GM12878 (cell line): Measurements from ENCODE around the gene FHOD3. TPM values are rescaled to one million over a fixed set of nuclear protein-coding genes. Genes with fewer than 3 reads are reported as not detected.

ENCODE experiments used
- ATAC-seq: fragments of 200-7000 bp; cut with Tn5 transposase; 3 replicates; pipeline ENCODE4 v1.9.1; 2020; ENCODE audit warnings: mild to moderate bottlenecking, moderate library complexity
- BruUV-seq: library from RNA; stranded (reverse); fragments of 400-500 nt; replicated peaks from 2 replicates; lab custom pipeline; 2021; lab: Mats Ljungman, UMichigan
- CTCF ChIA-PET: fragments of 300-600 bp; sonication (Branson Sonifier 250); formaldehyde crosslinking; extraction: SDS; loops from one replicate; lab custom pipeline; 2021; ENCODE audit warnings: inconsistent platforms; lab: Yijun Ruan, JAX
- POLR2A ChIA-PET: fragments of 350-600 bp; formaldehyde crosslinking; extraction: SDS; loops from one replicate; lab custom pipeline; 2021; ENCODE audit warnings: inconsistent platforms; lab: Charles Lee
- RAD21 ChIA-PET: fragments of 300-600 bp; sonication (Branson Sonifier 250); formaldehyde crosslinking; loops from one replicate; lab custom pipeline; 2023; ENCODE audit warnings: antibody characterized with exemption; ENCODE audit not compliant: unreplicated experiment; lab: Charles Lee
- SMC1A ChIA-PET: fragments of 300-600 bp; sonication (Branson Sonifier 250); formaldehyde crosslinking; loops from one replicate; lab custom pipeline; 2023; ENCODE audit not compliant: unreplicated experiment, uncharacterized antibody; lab: Charles Lee
- DNase-seq: peaks from one replicate; pipeline ENCODE4 v3.0.0-alpha.2; 2011; ENCODE audit warnings: low read depth, low spot score
- FAIRE-seq: peaks from 3 replicates; lab custom pipeline; 2011; peaks lifted over from hg19 to GRCh38; lab: Jason Lieb, UNC
- H2AFZ ChIP-seq: 2 replicates; pipeline ENCODE4 v1.6.0; 2011; ENCODE audit warnings: low read depth, low read length, control low read depth; ENCODE audit not compliant: control insufficient read depth
- H3K27ac ChIP-seq: 2 replicates; pipeline ENCODE4 v1.5.1; 2011; ENCODE audit warnings: control low read depth; ENCODE audit not compliant: control insufficient read depth, insufficient read depth
- H3K27me3 ChIP-seq, 2 experiments: replicated peaks in 1 of 2; 2 replicates each; pipeline versions ENCODE4 v1.6.0 to v1.6.1; 2011; ENCODE audit warnings: low read length in 1 of 2; ENCODE audit not compliant: control insufficient read depth in 2 of 2, insufficient read depth in 2 of 2
- H3K36me3 ChIP-seq, 2 experiments: 2 replicates each; pipeline ENCODE4 v1.5.1; 2011; ENCODE audit warnings: low read length in 1 of 2; ENCODE audit not compliant: control insufficient read depth in 2 of 2, insufficient read depth in 2 of 2
- H3K4me1 ChIP-seq: 2 replicates; pipeline ENCODE4 v1.6.1; 2011; ENCODE audit warnings: mild to moderate bottlenecking, low read length, moderate library complexity, mixed read lengths; ENCODE audit not compliant: control insufficient read depth, insufficient read depth
- H3K4me2 ChIP-seq: 2 replicates; pipeline ENCODE4 v1.6.0; 2011; ENCODE audit warnings: control low read depth; ENCODE audit not compliant: control insufficient read depth, insufficient read depth
- H3K4me3 ChIP-seq: fragments of 200-600 bp; sonication (generic); 2 replicates; pipeline ENCODE4 v1.5.1; 2016
- H3K79me2 ChIP-seq: 2 replicates; pipeline ENCODE4 v1.6.0; 2011; ENCODE audit warnings: low read length; ENCODE audit not compliant: control insufficient read depth, insufficient read depth
- H3K9ac ChIP-seq: 2 replicates; pipeline ENCODE4 v1.8.0; 2011; ENCODE audit warnings: low read length, control low read depth, mixed read lengths; ENCODE audit not compliant: control insufficient read depth, insufficient read depth
- H3K9me3 ChIP-seq: replicated peaks from 3 replicates; pipeline ENCODE4 v1.5.1; 2011; ENCODE audit warnings: mild to moderate bottlenecking, low read length; ENCODE audit not compliant: control insufficient read depth, insufficient read depth
- H4K20me1 ChIP-seq: 2 replicates; pipeline ENCODE4 v1.6.0; 2011; ENCODE audit not compliant: control insufficient read depth, insufficient read depth
- ATF3 ChIP-seq: IDR thresholded peaks from 2 replicates; pipeline ENCODE4 v1.6.1; 2011; ENCODE audit warnings: low read depth, mild to moderate bottlenecking, low read length, moderate library complexity, borderline replicate concordance; ENCODE audit errors: extremely low read depth
- EGR1 ChIP-seq, 2 experiments: IDR thresholded peaks; 1 replicate in 1 of 2; 2 replicates in 1 of 2; pipeline ENCODE4 v1.6.1; 2011 to 2012; ENCODE audit warnings: low read depth in 2 of 2, low read length in 2 of 2, borderline replicate concordance in 1 of 2, mild to moderate bottlenecking in 1 of 2, moderate library complexity in 1 of 2
- NFYB ChIP-seq: IDR thresholded peaks from 2 replicates; pipeline ENCODE4 v1.6.1; 2011; ENCODE audit warnings: low read depth, mild to moderate bottlenecking, low read length, improper control_type of control experiment, moderate library complexity; ENCODE audit not compliant: insufficient read depth
- NKRF ChIP-seq: fragments of 450-650 bp; conservative IDR thresholded peaks from 2 replicates; pipeline ENCODE4 v1.6.1; 2017; ENCODE audit warnings: mild to moderate bottlenecking, moderate library complexity
- POLR2A ChIP-seq: IDR thresholded peaks from 2 replicates; pipeline ENCODE4 v1.6.1; 2011; ENCODE audit warnings: low read depth, mild to moderate bottlenecking, low read length
- RELB ChIP-seq: fragments of 450-650 bp; IDR thresholded peaks from 2 replicates; pipeline ENCODE4 v1.6.1; 2017; ENCODE audit warnings: low read depth, mild to moderate bottlenecking, moderate library complexity
- SUZ12 ChIP-seq: fragments of 200-600 bp; sonication (generic); IDR thresholded peaks from one replicate; pipeline ENCODE4 v1.6.1; 2018; ENCODE audit warnings: antibody characterized with exemption, mild to moderate bottlenecking; ENCODE audit not compliant: unreplicated experiment
- YBX1 ChIP-seq: fragments of 450-650 bp; IDR thresholded peaks from 2 replicates; pipeline ENCODE4 v1.6.1; 2016; ENCODE audit warnings: antibody characterized with exemption
- ZNF592 ChIP-seq: fragments of 450-650 bp; IDR thresholded peaks from 2 replicates; pipeline ENCODE4 v1.6.1; 2017; ENCODE audit warnings: mild to moderate bottlenecking, moderate library complexity
- WGBS: methylation state at CpG from one replicate; pipeline ENCODE4 v1.1.6; 2016; ENCODE audit warnings: low lambda C conversion rate; ENCODE audit not compliant: insufficient replicate concordance, insufficient coverage; ENCODE audit errors: missing lambda C conversion rate; 5-methylcytosine and 5-hydroxymethylcytosine counted together
- in situ Hi-C: fragments of 300-500 bp; cut with MboI; formaldehyde crosslinking; loops from 9 replicates; pipeline ENCODE4 v1.14.3; 2018; ENCODE audit warnings: mixed read lengths
- intact Hi-C: fragments of 100-400 bp; cut with micrococcal nuclease; formaldehyde crosslinking; loops from one replicate; pipeline ENCODE4 v1.14.2; 2022; ENCODE audit not compliant: unreplicated experiment
- polyA plus RNA-seq, 11 experiments: library from polyadenylated mRNA; depleted of rRNA in 4 of 11; unstranded in 6 of 11; stranded (reverse) in 5 of 11; fragments of >200 nt; fragmentation: Nextera tagmentation in 4 of 11; fragmentation: Illumina TruSeq in 1 of 11; extraction: Ambion mirVana in 4 of 11; extraction: Trizol in 1 of 11; gene quantifications; 1 replicate in 1 of 11; 2 replicates in 10 of 11; pipeline versions ENCODE4 v1.2.1 to v1.2.3, GENCODE V29; 2011 to 2016; ENCODE audit warnings: inconsistent platforms in 2 of 11, missing spikeins in 2 of 11, low read depth in 1 of 11
- total RNA-seq, 4 experiments: library from RNA; depleted of rRNA in 3 of 4; stranded (reverse); fragments of >200 nt in 3 of 4; fragmentation: Illumina TruSeq in 1 of 4; extraction: Trizol in 1 of 4; gene quantifications; 2 replicates each; pipeline versions ENCODE4 v1.2.1 to v1.2.3, GENCODE V29; 2013 to 2021
- TF ChIP-seq, protein P1 (sequence below): fragments of 450-650 bp; formaldehyde crosslinking; IDR thresholded peaks from 2 replicates; pipeline ENCODE4 v1.4.0; 2020; ENCODE audit warnings: mild to moderate bottlenecking, moderate library complexity

FHOD3 gene
- total and polyA plus RNA-seq, 10 of the 15 experiments (the other 5 are each of a cell fraction or from before 2014, with no cell fraction given): 0.77 to 26.7 (median 10.4) TPM

DNA sequence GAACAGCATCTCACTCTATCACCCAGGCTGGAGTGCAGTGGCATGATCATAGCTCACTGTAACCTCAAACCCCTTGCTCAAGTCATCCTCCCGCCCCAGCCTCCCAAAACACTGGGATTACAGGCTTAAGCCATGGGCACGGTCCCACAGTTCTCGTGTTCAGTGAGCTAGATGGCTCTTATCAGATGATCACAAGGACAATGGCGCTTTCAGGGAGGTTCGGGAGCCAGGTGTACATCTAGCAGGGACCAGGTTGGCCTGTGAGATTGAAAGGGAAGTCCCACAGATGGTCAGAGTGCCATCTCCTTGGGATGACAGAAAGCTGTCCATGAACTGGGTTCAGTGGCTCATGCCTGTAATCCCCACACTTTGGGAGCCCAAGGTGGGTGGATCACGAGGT is 14.1 kb upstream of the FHOD3 start:
- in situ Hi-C loops: loop anchor here (5.0 to 10.0 kb wide), 4 partner anchors 191 to 899 kb away; no protein-coding TSS in a partner anchor
- RAD21 ChIA-PET: interaction anchor here (0.5 to 9.9 kb wide), 19 partner anchors 10 to 897 kb away, joined by 3 to 99 read pairs (median 6); partner anchors contain the start of genes ELP2, GALNT1 and SLC39A6
- no peak for FAIRE-seq
- POLR2A ChIA-PET: interaction anchor here (1.4 kb wide), 1 partner anchor 266 kb away, joined by 6 read pairs; no protein-coding TSS in a partner anchor
- Histone ChIP-seq H4K20me1 (no peaks in the 10 kb centered on the region), H3K4me1 (no peaks in the 10 kb centered on the region), H3K27ac (no peak overlapping the region), H3K4me3 (no peak overlapping the region), H3K27me3 (peaks cover 0 to 2% of the 10 kb centered on the region in 2 experiments; a peak in 2 of 4 replicates), H2AFZ (no peak overlapping the region), H3K4me2 (no peak overlapping the region), H3K9ac (no peak overlapping the region), H3K9me3 (no peaks in the 10 kb centered on the region), H3K79me2 (no peaks in the 10 kb centered on the region), H3K36me3 (no peaks in the 10 kb centered on the region)
- 36% methylated on average over 6 of the region's 6 CpGs for WGBS
- CTCF ChIA-PET: interaction anchor here (0.7 to 9.2 kb wide), 34 partner anchors 9 to 899 kb away, joined by 3 to 178 read pairs (median 5); partner anchors contain the start of gene ELP2
- no peak for ATAC-seq
- intact Hi-C loops: loop anchor here (5.0 to 10.0 kb wide), 2 partner anchors 521 to 526 kb away; no protein-coding TSS in a partner anchor
- no TSS peak for BruUV-seq
- no peak for DNase-seq
- SMC1A ChIA-PET: interaction anchor here (0.6 to 10.1 kb wide), 23 partner anchors 15 to 532 kb away, joined by 3 to 167 read pairs (median 4); no protein-coding TSS in a partner anchor
- TF ChIP-seq RELB: no peak
- no peak for TF ChIP-seq NFYB
- TF ChIP-seq, protein P1, sequence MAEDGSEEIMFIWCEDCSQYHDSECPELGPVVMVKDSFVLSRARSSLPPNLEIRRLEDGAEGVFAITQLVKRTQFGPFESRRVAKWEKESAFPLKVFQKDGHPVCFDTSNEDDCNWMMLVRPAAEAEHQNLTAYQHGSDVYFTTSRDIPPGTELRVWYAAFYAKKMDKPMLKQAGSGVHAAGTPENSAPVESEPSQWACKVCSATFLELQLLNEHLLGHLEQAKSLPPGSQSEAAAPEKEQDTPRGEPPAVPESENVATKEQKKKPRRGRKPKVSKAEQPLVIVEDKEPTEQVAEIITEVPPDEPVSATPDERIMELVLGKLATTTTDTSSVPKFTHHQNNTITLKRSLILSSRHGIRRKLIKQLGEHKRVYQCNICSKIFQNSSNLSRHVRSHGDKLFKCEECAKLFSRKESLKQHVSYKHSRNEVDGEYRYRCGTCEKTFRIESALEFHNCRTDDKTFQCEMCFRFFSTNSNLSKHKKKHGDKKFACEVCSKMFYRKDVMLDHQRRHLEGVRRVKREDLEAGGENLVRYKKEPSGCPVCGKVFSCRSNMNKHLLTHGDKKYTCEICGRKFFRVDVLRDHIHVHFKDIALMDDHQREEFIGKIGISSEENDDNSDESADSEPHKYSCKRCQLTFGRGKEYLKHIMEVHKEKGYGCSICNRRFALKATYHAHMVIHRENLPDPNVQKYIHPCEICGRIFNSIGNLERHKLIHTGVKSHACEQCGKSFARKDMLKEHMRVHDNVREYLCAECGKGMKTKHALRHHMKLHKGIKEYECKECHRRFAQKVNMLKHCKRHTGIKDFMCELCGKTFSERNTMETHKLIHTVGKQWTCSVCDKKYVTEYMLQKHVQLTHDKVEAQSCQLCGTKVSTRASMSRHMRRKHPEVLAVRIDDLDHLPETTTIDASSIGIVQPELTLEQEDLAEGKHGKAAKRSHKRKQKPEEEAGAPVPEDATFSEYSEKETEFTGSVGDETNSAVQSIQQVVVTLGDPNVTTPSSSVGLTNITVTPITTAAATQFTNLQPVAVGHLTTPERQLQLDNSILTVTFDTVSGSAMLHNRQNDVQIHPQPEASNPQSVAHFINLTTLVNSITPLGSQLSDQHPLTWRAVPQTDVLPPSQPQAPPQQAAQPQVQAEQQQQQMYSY (CRISPR knock-in tag): no peak
- TF ChIP-seq NKRF: no peak
- no peak for TF ChIP-seq POLR2A
- TF ChIP-seq ZNF592: no peak
- no peak for TF ChIP-seq SUZ12
- TF ChIP-seq YBX1: no peak
- TF ChIP-seq EGR1 (IDR thresholded peaks at IDR 0.05; ENCODE audit: borderline replicate concordance in 1 of 2, low read depth in 2 of 2, low read length in 2 of 2): no peak
- TF ChIP-seq ATF3: no peak
